Stomach smooth muscle (tissue), 2 donors: ENCODE measurements around the gene DNER.
"Not testable (repeated sequence)": the region's sequence is repeated elsewhere in the genome, so short reads cannot be mapped to it uniquely, and the experiment has no call there.

ENCODE experiments used
- H3K27ac ChIP-seq: one replicate; pipeline ENCODE4 v1.7.0; 2013; ENCODE audit warnings: mild to moderate bottlenecking, low read length, inconsistent platforms
- H3K27me3 ChIP-seq, 2 donors: one replicate each; pipeline ENCODE4 v1.7.0; 2013; ENCODE audit warnings: low read length in 2 of 2; ENCODE audit not compliant: insufficient read depth in 2 of 2, control insufficient read depth in 1 of 2
- H3K36me3 ChIP-seq, 2 donors: one replicate each; pipeline ENCODE4 v1.7.0; 2013; ENCODE audit warnings: low read length in 2 of 2; ENCODE audit not compliant: control insufficient read depth in 2 of 2, insufficient read depth in 2 of 2
- H3K4me1 ChIP-seq: one replicate; pipeline ENCODE4 v1.7.0; 2013; ENCODE audit warnings: low read length; ENCODE audit not compliant: control insufficient read depth, insufficient read depth
- H3K4me3 ChIP-seq, 2 donors: one replicate each; pipeline ENCODE4 v1.7.0; 2013; ENCODE audit warnings: low read length in 2 of 2
- H3K9ac ChIP-seq, 2 donors: one replicate each; pipeline ENCODE4 v1.7.0; 2013; ENCODE audit warnings: low read length in 2 of 2, mild to moderate bottlenecking in 1 of 2
- H3K9me3 ChIP-seq, 2 donors: one replicate each; pipeline ENCODE4 v1.7.0; 2013; ENCODE audit warnings: low read length in 2 of 2; ENCODE audit not compliant: control insufficient read depth in 2 of 2
- donor health status: healthy.
- donor health status: Pancreatic carcinoma.

DNER gene

DNA sequence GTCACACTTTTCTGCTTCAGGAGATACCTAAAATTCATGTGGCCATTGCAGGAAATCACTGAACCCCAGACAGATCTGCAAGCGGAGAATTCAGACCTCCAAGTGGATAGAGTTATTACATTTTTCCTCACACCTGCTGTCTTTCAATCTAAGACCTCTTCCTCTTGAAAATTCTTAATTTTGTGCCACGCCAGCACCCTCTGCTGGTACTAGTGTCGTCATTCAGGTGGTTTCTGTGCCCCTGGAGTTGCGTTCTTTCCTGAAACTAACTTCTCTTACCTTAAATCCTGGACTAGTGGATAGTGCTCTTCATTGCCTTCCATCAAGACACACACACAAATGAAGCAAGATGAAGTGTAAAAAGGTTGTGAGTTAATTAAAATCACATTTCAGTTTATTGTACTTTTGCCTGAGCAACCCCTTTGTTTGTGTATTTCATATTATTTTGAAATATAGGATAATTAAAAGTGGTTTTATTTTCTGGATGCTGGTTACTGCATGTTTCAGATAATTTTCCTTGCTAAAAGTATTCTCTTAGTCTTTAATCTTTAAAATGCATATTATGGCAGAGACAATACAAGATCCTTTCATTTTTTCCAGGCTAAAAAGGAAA lies 1.6 kb upstream of the DNER start:
- Histone ChIP-seq H3K27me3 (peaks cover 16 to 43% of the 10 kb centered on the region in 2 donors), H3K27ac (no peak overlapping the region), H3K9ac (no peak overlapping the region), H3K9me3 (no peaks in the 10 kb centered on the region), H3K36me3 (no peaks in the 10 kb centered on the region), H3K4me3 (no peak overlapping the region), H3K4me1 (peaks cover 12% of the 10 kb centered on the region)

DNA sequence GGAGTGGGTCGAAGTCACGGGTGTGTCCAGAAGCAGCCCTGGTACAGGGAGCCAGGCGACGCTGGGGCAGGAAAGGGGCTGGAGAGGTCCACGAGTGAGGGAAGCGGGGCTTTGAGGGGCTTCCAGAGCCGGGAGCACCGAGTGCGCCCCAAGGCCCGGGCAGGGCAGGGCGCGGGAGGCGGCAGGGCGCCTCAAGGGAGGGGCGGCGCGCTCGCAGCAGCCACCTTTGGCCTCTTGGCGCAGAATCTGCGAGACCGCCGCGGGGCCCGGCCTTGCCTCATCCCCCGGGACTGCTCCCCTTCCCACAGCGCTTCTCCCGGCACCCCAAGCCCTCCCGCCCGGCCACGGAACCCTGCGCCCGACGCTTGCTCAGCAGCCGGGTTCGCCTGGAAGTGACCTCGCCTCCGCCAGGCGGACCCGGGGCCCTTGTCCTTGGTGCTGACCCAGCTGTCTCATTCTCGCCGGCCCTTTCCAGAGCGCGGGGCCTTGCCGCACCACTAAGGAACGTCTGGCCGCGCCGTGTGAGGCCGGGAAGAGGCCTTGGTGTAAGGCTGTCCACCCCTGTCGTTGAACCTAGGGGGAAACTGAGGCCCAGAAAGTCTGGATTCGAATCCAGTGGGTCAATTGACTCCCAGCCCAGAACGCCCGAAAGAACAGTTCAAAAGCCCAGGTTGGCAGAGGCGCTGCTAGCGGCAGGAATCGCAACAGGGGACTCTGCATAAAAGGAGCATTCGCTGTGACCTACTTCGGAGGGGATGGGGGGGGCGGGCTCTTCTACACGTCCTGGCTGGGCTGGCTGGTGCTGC lies 584 bp upstream of the DNER start:
- no peak overlapping the region for H3K9ac ChIP-seq
- no peaks in the 10 kb centered on the region for H3K36me3 ChIP-seq
- peaks cover 18 to 43% of the 10 kb centered on the region in 2 donors for H3K27me3 ChIP-seq
- no peak overlapping the region for H3K27ac ChIP-seq
- H3K4me3 ChIP-seq: peak overlapping the region; percentile 16 to 65
- H3K4me1 ChIP-seq: peaks cover 12% of the 10 kb centered on the region
- H3K9me3 ChIP-seq: no peaks in the 10 kb centered on the region

DNA sequence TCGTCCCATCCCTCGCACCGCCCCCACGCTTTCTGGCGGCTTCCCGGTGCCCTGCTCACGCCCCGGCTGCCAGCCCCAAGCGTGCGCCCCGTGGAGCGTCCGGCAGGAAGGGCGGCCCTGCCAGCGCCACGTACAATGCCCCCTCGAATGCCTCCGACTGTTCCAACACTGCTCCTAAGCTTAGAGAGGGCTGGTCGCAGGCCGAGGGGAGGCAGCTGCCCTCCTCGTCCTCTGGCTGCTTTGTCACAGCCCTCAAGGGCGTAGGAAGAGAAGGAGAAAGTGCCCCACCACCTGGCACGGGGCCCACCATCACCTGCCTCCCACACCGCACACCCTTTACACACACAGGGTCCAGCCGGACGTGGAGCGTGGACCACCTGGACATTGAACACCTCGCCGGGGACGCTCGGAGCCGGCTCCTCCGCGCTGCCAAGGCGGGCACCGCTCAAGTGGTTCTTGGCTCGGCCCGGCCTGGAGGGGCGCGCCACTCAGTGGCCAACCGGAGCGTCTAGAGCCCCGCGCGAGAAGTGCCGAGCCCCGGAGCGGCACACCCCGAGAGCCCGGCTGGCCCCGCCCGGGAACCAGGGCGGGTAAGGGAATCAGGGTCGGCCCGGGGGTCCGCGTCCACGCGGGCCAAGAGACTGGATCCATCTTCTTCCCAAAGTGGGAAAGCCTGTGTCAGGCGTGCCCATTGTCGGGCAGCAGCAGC lies 830 bp downstream of the DNER start:
- peak overlapping the region in 1 of 2 donors; percentile 35 for H3K4me3 ChIP-seq
- H3K9me3 ChIP-seq: no peaks in the 10 kb centered on the region
- peaks cover 18 to 43% of the 10 kb centered on the region in 2 donors for H3K27me3 ChIP-seq
- H3K4me1 ChIP-seq: peaks cover 12% of the 10 kb centered on the region
- H3K36me3 ChIP-seq: no peaks in the 10 kb centered on the region
- no peak overlapping the region for H3K27ac ChIP-seq
- no peak overlapping the region for H3K9ac ChIP-seq

DNA sequence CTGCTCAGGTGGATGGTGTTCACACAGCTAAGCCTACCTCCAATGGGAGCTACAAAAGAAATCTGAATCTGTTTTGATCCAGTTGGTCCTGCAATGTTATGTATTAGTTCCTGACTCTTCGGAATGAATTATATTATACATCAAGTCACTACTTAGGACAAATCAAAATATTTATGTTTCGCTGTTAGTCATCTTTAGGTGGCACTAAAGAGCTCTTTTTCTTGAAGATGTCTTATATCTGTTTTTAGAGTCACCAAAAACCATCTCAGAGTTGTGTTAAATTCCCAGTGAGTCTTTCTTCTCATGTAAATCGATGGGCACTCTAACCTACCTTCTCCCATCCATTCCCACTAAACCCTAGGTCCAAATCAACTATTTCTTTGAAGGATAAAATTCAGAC lies 2.2 kb downstream of the DNER start:
- Histone ChIP-seq H3K27ac (no peak overlapping the region), H3K9me3 (no peaks in the 10 kb centered on the region), H3K9ac (no peak overlapping the region), H3K27me3 (peaks cover 15 to 35% of the 10 kb centered on the region in 2 donors), H3K36me3 (no peaks in the 10 kb centered on the region), H3K4me1 (peaks cover 12% of the 10 kb centered on the region), H3K4me3 (no peak overlapping the region)

DNA sequence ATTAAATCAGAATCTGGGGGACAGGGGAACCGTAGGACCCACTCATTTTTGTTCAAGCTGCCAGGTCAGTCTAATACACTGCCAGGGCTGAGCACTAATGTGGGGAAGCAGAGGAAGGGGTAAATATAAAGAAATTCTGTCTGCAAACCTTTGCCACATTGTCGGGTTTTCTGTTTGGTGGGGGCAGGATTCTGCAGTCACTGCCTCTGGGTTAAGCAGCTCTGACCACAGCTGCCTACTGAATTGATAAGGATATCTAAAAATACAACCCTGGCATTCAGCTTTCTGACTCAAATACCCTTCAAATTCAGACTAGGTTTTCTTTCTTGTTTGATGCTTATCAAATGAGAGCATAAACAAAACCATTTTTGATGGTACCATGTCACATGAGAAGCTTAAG lies 6.0 kb downstream of the DNER start:
- peaks cover 7 to 9% of the 10 kb centered on the region in 2 donors for H3K27me3 ChIP-seq
- no peaks in the 10 kb centered on the region for H3K4me1 ChIP-seq
- no peaks in the 10 kb centered on the region for H3K36me3 ChIP-seq
- no peaks in the 10 kb centered on the region for H3K9me3 ChIP-seq
- no peak overlapping the region for H3K27ac ChIP-seq
- H3K9ac ChIP-seq: no peak overlapping the region
- no peak overlapping the region for H3K4me3 ChIP-seq

DNA sequence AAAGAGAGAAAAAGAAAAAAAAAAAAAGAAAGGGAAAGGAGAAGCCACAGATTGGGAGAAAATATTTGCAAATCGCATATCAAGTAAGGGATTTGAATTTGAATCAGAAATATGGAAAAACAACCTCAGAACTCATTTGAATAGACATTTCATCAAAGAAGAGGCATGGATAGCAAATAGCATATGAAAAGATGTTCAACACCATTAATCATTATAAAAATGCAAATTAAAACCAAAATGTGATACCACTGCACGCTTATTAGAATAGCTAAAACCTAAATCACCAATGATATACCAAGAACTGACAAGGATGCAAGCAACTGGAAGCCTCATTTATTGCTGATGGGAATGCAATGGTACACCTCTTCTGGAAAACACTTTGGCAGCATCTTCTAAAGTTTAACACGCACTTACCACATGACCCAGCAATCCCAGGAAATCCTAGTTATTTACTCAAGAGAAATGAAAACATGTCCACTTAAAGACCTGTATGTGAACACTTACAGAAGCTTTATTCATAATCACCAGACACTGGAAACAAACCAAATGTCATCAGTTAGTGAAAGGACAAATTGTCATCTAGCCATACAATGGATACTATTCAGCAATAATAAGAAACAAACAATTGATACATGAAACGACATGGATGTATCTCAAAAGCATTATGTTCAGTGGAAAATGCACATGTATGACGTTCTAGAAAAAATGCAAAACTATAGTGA lies 10.3 kb downstream of the DNER start:
- Histone ChIP-seq H3K27ac (no peak overlapping the region), H3K9ac (no peak overlapping the region), H3K4me3 (no peak overlapping the region), H3K4me1 (no peaks in the 10 kb centered on the region), H3K27me3 (no peaks in the 10 kb centered on the region), H3K9me3 (no peaks in the 10 kb centered on the region), H3K36me3 (no peaks in the 10 kb centered on the region)

DNA sequence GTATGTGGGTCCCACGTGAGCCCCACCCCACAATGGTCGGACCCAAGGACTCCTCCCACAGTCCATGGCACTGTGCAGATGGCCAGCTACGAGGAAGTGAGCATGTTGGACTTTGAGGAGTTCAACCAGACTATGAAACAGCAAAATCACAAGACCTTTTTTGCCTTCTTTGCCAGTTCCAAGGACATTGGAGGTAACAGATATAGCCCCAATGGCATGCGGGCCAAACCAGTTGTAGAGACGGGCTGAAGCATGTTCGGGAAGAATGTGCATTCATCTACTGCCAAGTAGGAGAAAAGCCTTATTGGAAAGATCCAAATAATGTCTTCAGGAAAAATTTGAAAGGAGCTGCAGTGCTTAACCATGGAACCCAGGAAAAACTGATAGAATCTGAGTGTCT lies 12.6 kb downstream of the DNER start:
- Histone ChIP-seq H3K36me3 (no peaks in the 10 kb centered on the region), H3K4me1 (no peaks in the 10 kb centered on the region), H3K9ac (no peak overlapping the region), H3K4me3 (no peak overlapping the region), H3K27me3 (no peaks in the 10 kb centered on the region), H3K27ac (no peak overlapping the region), H3K9me3 (no peaks in the 10 kb centered on the region)

DNA sequence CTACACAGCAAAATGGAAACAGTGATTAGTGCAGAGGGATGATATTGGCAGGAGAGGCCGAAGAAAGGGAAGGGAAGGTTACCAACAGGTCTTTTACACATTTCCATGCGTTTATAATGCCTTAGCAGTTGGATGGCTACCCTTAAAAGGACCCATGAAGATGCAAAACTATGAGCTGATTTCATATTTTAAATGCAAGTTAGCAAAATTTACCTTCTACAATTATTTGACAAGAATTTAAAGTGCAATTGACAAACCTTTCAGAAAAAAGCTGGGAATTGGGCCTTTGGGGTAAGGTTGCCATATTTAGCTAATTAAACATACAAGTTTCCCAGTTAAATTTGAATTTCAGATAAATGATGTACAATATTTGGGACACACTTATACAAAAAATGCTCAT lies 13.3 kb downstream of the DNER start:
- Histone ChIP-seq H3K9me3 (no peaks in the 10 kb centered on the region), H3K27ac (no peak overlapping the region)

DNA sequence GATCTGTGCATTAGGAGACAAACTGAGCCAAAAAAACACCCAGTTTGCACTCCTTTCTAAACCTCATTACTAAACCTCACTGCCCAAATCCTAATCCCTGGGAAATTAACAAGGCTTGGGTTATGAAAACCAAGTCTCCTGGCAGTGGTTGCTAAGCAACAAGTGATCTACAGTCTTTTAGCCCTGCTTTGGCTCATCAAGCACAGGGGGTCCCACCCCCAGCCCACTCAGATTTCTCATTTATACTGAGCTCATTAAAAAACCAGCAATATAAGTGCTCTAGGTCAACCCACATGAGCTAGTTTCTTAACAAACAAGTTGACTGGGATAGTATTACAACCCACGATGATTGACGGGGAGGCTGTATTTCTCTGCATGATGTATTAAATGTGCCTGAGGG lies 18.4 kb downstream of the DNER start:
- Histone ChIP-seq H3K27ac (no peak overlapping the region), H3K27me3 (no peaks in the 10 kb centered on the region), H3K4me1 (no peaks in the 10 kb centered on the region)

More for the DNA sequence above, 13.3 kb downstream of the DNER start:
- Histone ChIP-seq H3K9ac (no peak overlapping the region), H3K36me3 (no peaks in the 10 kb centered on the region), H3K4me3 (no peak overlapping the region), H3K27me3 (no peaks in the 10 kb centered on the region), H3K4me1 (no peaks in the 10 kb centered on the region)

DNA sequence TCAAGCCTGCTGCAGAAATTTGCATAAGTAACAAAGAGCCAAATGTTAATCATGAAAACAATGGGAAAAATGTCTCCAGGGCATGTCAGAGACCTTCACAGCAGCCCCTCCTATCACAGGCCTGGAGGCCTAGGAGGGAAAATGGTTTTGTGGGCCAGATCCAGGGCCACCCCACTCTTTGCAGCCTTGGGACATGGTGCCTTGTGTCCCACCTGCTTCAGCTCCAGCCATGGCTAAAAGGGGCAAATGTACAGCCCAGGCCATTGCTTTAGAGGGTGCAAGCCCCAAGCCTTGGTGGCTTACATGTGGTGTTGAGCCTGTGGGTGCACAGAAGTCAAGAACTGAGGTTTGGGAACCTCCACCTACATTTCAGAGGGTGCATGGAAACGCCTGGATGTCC lies 20.5 kb downstream of the DNER start:
- H3K4me3 ChIP-seq, H3K27me3 ChIP-seq, H3K9ac ChIP-seq, H3K27ac ChIP-seq, H3K4me1 ChIP-seq, H3K36me3 ChIP-seq, H3K9me3 ChIP-seq: not testable (repeated sequence)

More for the DNA sequence above, 18.4 kb downstream of the DNER start:
- H3K4me3 ChIP-seq: no peak overlapping the region
- H3K9ac ChIP-seq: no peak overlapping the region
- no peaks in the 10 kb centered on the region for H3K9me3 ChIP-seq
- H3K36me3 ChIP-seq: no peaks in the 10 kb centered on the region
